SU-DHL-6 (cell line): ENCODE results near the gene ENTPD8.

ENCODE experiments used
- H2AFZ ChIP-seq: fragments of 200-600 bp; sonication (generic); 2 replicates; pipeline ENCODE4 v1.6.1; 2014; ENCODE audit warnings: low read depth, mild to moderate bottlenecking, moderate library complexity, mixed read lengths, antibody characterized with exemption, low read length; ENCODE audit not compliant: severe bottlenecking
- H3F3A ChIP-seq: fragments of 200-600 bp; shearing (Covaris generic); 2 replicates; pipeline ENCODE4 v1.6.0; 2016; ENCODE audit warnings: antibody characterized with exemption, mild to moderate bottlenecking; ENCODE audit not compliant: insufficient read depth
- H3K27ac ChIP-seq: fragments of 200-600 bp; sonication (generic); 2 replicates; pipeline ENCODE4 v1.5.1; 2016; ENCODE audit warnings: low read depth, mild to moderate bottlenecking, low read length, moderate library complexity, mixed read lengths
- H3K27me3 ChIP-seq: fragments of 200-600 bp; sonication (generic), shearing (Covaris generic); 2 replicates; pipeline ENCODE4 v1.6.0; 2014; ENCODE audit warnings: mild to moderate bottlenecking, low read length
- H3K36me3 ChIP-seq: fragments of 200-600 bp; sonication (generic); 2 replicates; pipeline ENCODE4 v1.6.1; 2014; ENCODE audit warnings: mild to moderate bottlenecking, low read length, mixed read lengths
- H3K4me2 ChIP-seq: fragments of 300-600, 200-600 bp; shearing (Covaris generic), sonication (generic); 2 replicates; pipeline ENCODE4 v1.6.0; 2014; ENCODE audit warnings: low read length, low read depth, mild to moderate bottlenecking; ENCODE audit not compliant: poor library complexity, severe bottlenecking
- H3K4me3 ChIP-seq: fragments of 200-600 bp; sonication (generic); 2 replicates; pipeline ENCODE4 v1.5.1; 2014; ENCODE audit warnings: antibody characterized with exemption, low read length, mild to moderate bottlenecking, mixed read lengths; ENCODE audit not compliant: insufficient read depth, poor library complexity, severe bottlenecking
- H3K79me2 ChIP-seq: fragments of 200-600 bp; sonication (generic); 2 replicates; pipeline ENCODE4 v1.6.1; 2014; ENCODE audit warnings: mild to moderate bottlenecking, low read length, moderate library complexity; ENCODE audit not compliant: insufficient read depth
- H3K9ac ChIP-seq: fragments of 200-600 bp; sonication (generic); 2 replicates; pipeline ENCODE4 v1.7.0; 2014; ENCODE audit warnings: mild to moderate bottlenecking, low read length
- H3K9me2 ChIP-seq: fragments of 200-600 bp; sonication (generic); replicated peaks from 2 replicates; pipeline ENCODE4 v1.6.1; 2014; ENCODE audit warnings: low read length; ENCODE audit not compliant: insufficient read depth
- H3K9me3 ChIP-seq: fragments of 200-600 bp; sonication (generic); 2 replicates; pipeline ENCODE4 v1.6.1; 2014; ENCODE audit warnings: low read length, mixed read lengths; ENCODE audit not compliant: insufficient read depth
- H4K20me1 ChIP-seq: fragments of 200-600 bp; sonication (generic); 2 replicates; pipeline ENCODE4 v1.6.1; 2014; ENCODE audit warnings: low read depth, mild to moderate bottlenecking, antibody characterized with exemption, low read length, moderate library complexity, mixed read lengths
- CTCF ChIP-seq: fragments of 200-600 bp; sonication (generic); IDR thresholded peaks from one replicate; pipeline ENCODE4 v1.5.1; 2017; ENCODE audit warnings: antibody characterized with exemption, mild to moderate bottlenecking, low read length, moderate library complexity; ENCODE audit not compliant: insufficient read depth, poor library complexity, severe bottlenecking
- EZH2phosphoT487 ChIP-seq: fragments of 200-600 bp; sonication (generic), shearing (Covaris generic); conservative IDR thresholded peaks from 2 replicates; pipeline ENCODE4 v1.6.1; 2018; ENCODE audit warnings: mild to moderate bottlenecking, antibody characterized with exemption, low read length, moderate library complexity, mixed read lengths

Gene ENTPD8

GRCh38 chr9:137461663-137462395 is 20.7 kb upstream of the ENTPD8 start:
- Histone ChIP-seq H3F3A (no peaks in the 10 kb centered on the region), H3K27ac (peak overlapping the region; percentile 72), H3K27me3 (no peaks in the 10 kb centered on the region), H4K20me1 (no peaks in the 10 kb centered on the region), H3K79me2 (no peaks in the 10 kb centered on the region; the same call in 1 of the 2 replicates), H3K9me3 (no peaks in the 10 kb centered on the region), H3K36me3 (no peaks in the 10 kb centered on the region), H3K4me2 (peak overlapping the region; percentile 55), H3K4me3 (peak overlapping the region; percentile 35), H2AFZ (peak overlapping the region; percentile 57), H3K9me2 (no peaks in the 10 kb centered on the region), H3K9ac (peak overlapping the region; percentile 54)
- TF ChIP-seq EZH2phosphoT487 (no peak), CTCF (no peak)

- Histone ChIP-seq H3K4me3 (no peak overlapping the region), H3K27me3 (no peaks in the 10 kb centered on the region), H2AFZ (no peak overlapping the region), H3F3A (no peaks in the 10 kb centered on the region), H3K79me2 (no peaks in the 10 kb centered on the region; the same call in 1 of the 2 replicates), H3K9ac (peak overlapping the region; percentile 54), H3K9me3 (no peaks in the 10 kb centered on the region), H3K27ac (peak overlapping the region; percentile 36; the same call in 1 of the 2 replicates), H4K20me1 (no peaks in the 10 kb centered on the region), H3K36me3 (no peaks in the 10 kb centered on the region), H3K4me2 (peak overlapping the region; percentile 55), H3K9me2 (no peaks in the 10 kb centered on the region)
- no peak for TF ChIP-seq EZH2phosphoT487
Observed at GRCh38 chr9:137461316-137461662, 20.1 kb upstream of the ENTPD8 start.

- H3K36me3 ChIP-seq: no peaks in the 10 kb centered on the region
- no peaks in the 10 kb centered on the region for H3F3A ChIP-seq
- no peak overlapping the region for H3K4me2 ChIP-seq
- no peak for TF ChIP-seq EZH2phosphoT487
- TF ChIP-seq CTCF: no peak
- no peaks in the 10 kb centered on the region for H3K9me2 ChIP-seq
- H3K9me3 ChIP-seq: no peaks in the 10 kb centered on the region
- no peaks in the 10 kb centered on the region for H3K27me3 ChIP-seq
- no peaks in the 10 kb centered on the region; the same call in 1 of the 2 replicates for H3K79me2 ChIP-seq
- H3K9ac ChIP-seq: no peak overlapping the region
- H3K4me3 ChIP-seq: no peak overlapping the region
- H2AFZ ChIP-seq: no peak overlapping the region
- H4K20me1 ChIP-seq: no peaks in the 10 kb centered on the region
- no peak overlapping the region for H3K27ac ChIP-seq
Observed at GRCh38 chr9:137460363-137461315, 19.5 kb upstream of the ENTPD8 start.
